ENCODE results near the gene ATRN. TPM values are rescaled to one million over a fixed set of nuclear protein-coding genes. Genes with fewer than 3 reads are reported as not detected.
"Not testable (repeated sequence)": the region's sequence is repeated elsewhere in the genome, so short reads cannot be mapped to it uniquely, and the experiment has no call there.

Gene ATRN
- total RNA-seq, 3 donors from 2014 or later (not counting 1 experiment from before 2014, with no cell fraction given): 16.1 to 21.8 (median 19.3) TPM

DNA sequence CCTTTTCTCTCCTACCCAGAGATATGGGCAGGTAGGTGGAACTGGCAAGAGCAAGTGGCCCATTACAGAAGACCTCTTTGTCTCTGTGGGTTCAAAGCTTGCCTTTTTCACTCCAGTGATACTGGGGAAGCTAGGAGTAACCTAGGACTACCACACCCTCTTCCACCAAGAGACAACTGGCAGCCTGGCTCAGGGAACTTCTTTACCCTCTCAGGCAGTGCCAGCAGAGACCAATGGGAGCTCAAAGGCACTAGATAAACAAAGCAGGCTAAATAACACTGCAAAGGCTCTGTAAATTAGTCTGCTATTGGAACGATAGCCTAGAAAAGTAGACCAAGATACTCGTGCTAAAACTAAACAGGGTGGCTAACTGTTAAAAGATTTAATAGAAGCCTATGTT, 32.1 kb downstream of the ATRN start:
- Mint-ChIP-seq H3K27me3 (ENCODE audit: low read depth in 2 of 2) (no peaks in the 10 kb centered on the region), H3K27ac (no peak overlapping the region), H3K9me3 (no peaks in the 10 kb centered on the region), H3K4me1 (peaks cover 23 to 30% of the 10 kb centered on the region in 2 donors), H3K4me3 (no peak overlapping the region), H3K36me3 (no peaks in the 10 kb centered on the region)
- no peak for ATAC-seq
- H3K27me3 ChIP-seq (ENCODE audit: control insufficient read depth, insufficient read depth, low read length): no peaks in the 10 kb centered on the region
- H3K27ac ChIP-seq (ENCODE audit: low read length): no peak overlapping the region
- intact Hi-C loops (cut with micrococcal nuclease): no loop called here
- H3K4me3 ChIP-seq (ENCODE audit: low read length): no peak overlapping the region
- 100% methylated on average over 1 of the region's 2 CpGs for WGBS (ENCODE audit: insufficient coverage)
- TF ChIP-seq, protein P1, sequence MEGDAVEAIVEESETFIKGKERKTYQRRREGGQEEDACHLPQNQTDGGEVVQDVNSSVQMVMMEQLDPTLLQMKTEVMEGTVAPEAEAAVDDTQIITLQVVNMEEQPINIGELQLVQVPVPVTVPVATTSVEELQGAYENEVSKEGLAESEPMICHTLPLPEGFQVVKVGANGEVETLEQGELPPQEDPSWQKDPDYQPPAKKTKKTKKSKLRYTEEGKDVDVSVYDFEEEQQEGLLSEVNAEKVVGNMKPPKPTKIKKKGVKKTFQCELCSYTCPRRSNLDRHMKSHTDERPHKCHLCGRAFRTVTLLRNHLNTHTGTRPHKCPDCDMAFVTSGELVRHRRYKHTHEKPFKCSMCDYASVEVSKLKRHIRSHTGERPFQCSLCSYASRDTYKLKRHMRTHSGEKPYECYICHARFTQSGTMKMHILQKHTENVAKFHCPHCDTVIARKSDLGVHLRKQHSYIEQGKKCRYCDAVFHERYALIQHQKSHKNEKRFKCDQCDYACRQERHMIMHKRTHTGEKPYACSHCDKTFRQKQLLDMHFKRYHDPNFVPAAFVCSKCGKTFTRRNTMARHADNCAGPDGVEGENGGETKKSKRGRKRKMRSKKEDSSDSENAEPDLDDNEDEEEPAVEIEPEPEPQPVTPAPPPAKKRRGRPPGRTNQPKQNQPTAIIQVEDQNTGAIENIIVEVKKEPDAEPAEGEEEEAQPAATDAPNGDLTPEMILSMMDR (IDR thresholded peaks at IDR 0.05): no peak
- no peaks in the 10 kb centered on the region for H3K4me1 ChIP-seq (ENCODE audit: control insufficient read depth, insufficient read depth, low read length)
- H3K9me3 ChIP-seq (ENCODE audit: control insufficient read depth, insufficient read depth, low read length): no peaks in the 10 kb centered on the region
- no peak for DNase-seq
- no peaks in the 10 kb centered on the region for H3K36me3 ChIP-seq (ENCODE audit: control insufficient read depth, insufficient read depth, low read length)

DNA sequence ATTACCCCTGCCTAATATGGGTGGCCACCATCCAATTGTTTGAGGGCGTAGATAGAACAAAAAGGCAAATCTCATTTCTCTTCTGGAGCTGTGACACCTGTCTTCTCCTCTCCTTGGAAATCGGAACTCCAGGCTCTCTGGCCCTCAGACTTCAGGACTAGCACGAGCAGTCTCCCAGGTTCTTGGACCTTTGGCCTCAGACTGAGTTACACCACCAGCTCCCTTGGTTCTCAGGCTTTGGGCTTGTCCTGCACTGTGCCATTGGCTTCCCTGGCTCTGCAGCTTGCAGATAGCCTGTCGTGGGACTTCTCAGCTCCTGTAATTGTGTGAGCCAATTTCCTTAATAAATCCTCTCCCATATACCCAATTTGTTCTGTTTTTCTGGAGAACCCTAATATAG, 34.3 kb downstream of the ATRN start:
- Mint-ChIP-seq H3K4me1 (peaks cover 23 to 35% of the 10 kb centered on the region in 2 donors), H3K27me3 (ENCODE audit: low read depth in 2 of 2) (no peaks in the 10 kb centered on the region), H3K9me3 (no peaks in the 10 kb centered on the region), H3K36me3 (no peaks in the 10 kb centered on the region), H3K27ac (no peak overlapping the region), H3K4me3 (no peak overlapping the region)
- intact Hi-C loops (cut with micrococcal nuclease): no loop called here
- TF ChIP-seq, protein P1 (IDR thresholded peaks at IDR 0.05): no peak
- Histone ChIP-seq H3K9me3 (ENCODE audit: control insufficient read depth, insufficient read depth, low read length) (no peaks in the 10 kb centered on the region), H3K36me3 (ENCODE audit: control insufficient read depth, insufficient read depth, low read length) (no peaks in the 10 kb centered on the region), H3K4me3 (ENCODE audit: low read length) (no peak overlapping the region), H3K4me1 (ENCODE audit: control insufficient read depth, insufficient read depth, low read length) (no peaks in the 10 kb centered on the region), H3K27ac (ENCODE audit: low read length) (no peak overlapping the region), H3K27me3 (ENCODE audit: control insufficient read depth, insufficient read depth, low read length) (no peaks in the 10 kb centered on the region)
- no peak for ATAC-seq
- DNase-seq: no peak
- WGBS (ENCODE audit: insufficient coverage): 93% methylated on average over 4 of the region's 4 CpGs

DNA sequence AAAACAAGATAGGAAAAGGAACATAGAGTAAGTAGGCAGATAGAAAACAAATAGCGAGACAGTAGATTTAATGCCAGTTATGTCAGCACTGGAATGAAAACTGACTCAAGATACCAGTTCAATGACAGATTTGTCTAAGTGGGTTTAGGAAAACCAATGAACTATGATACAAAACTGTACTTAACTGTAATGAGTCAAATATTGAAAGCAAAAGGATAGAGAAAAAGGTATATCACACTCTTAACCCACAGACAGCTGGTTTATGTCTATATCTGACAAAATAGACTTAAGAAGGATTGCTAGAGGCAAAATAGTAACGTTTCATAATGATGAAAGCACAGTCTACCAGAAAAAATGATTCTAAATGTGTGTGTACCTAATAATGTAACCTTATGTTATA, 38.2 kb downstream of the ATRN start:
- no peaks in the 10 kb centered on the region for H3K4me1 ChIP-seq (ENCODE audit: control insufficient read depth, insufficient read depth, low read length)

DNA sequence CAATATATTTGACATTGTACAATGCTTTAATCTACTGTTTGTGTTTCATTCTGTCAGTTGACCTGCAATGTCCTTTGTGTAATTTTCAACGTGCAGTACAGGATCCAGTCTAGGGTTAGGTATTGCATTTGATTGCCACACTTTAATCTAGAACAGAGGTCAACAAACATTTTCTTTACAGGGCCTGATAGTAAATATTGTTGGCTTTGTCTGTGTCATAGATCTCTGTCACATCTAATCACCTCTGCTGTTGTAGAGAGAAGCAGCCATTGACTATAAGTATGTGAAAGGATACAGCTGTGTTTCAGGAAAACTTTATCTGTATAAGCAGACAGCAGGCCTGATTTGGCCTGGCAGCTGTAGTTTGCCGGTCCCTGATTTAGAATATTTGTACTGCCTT, 39.3 kb downstream of the ATRN start:
- TF ChIP-seq, protein P1 (IDR thresholded peaks at IDR 0.05): no peak
- Mint-ChIP-seq H3K27me3 (ENCODE audit: low read depth in 2 of 2) (no peaks in the 10 kb centered on the region), H3K36me3 (no peaks in the 10 kb centered on the region), H3K4me3 (no peak overlapping the region), H3K4me1 (peaks cover 8% of the 10 kb centered on the region in 2 donors), H3K27ac (no peak overlapping the region), H3K9me3 (peaks cover 0 to 2% of the 10 kb centered on the region in 2 donors)
- Histone ChIP-seq H3K4me1 (ENCODE audit: control insufficient read depth, insufficient read depth, low read length) (no peaks in the 10 kb centered on the region), H3K36me3 (ENCODE audit: control insufficient read depth, insufficient read depth, low read length) (no peaks in the 10 kb centered on the region), H3K4me3 (ENCODE audit: low read length) (no peak overlapping the region), H3K9me3 (ENCODE audit: control insufficient read depth, insufficient read depth, low read length) (no peaks in the 10 kb centered on the region), H3K27ac (ENCODE audit: low read length) (no peak overlapping the region), H3K27me3 (ENCODE audit: control insufficient read depth, insufficient read depth, low read length) (no peaks in the 10 kb centered on the region)
- no peak for ATAC-seq
- 65% methylated on average over 2 of the region's 2 CpGs for WGBS (ENCODE audit: insufficient coverage)
- intact Hi-C loops (cut with micrococcal nuclease): no loop called here
- no peak for DNase-seq

More for the DNA sequence above, 38.2 kb downstream of the ATRN start:
- intact Hi-C loops (cut with micrococcal nuclease): no loop called here
- H3K27me3 ChIP-seq (ENCODE audit: control insufficient read depth, insufficient read depth, low read length): no peaks in the 10 kb centered on the region
- TF ChIP-seq, protein P1 (IDR thresholded peaks at IDR 0.05): no peak
- no peak overlapping the region for H3K27ac ChIP-seq (ENCODE audit: low read length)
- 55% methylated on average over 2 of the region's 2 CpGs for WGBS (ENCODE audit: insufficient coverage)
- Mint-ChIP-seq H3K27ac (no peak overlapping the region), H3K36me3 (no peaks in the 10 kb centered on the region), H3K4me3 (no peak overlapping the region), H3K27me3 (ENCODE audit: low read depth in 2 of 2) (no peaks in the 10 kb centered on the region), H3K9me3 (peaks cover 0 to 2% of the 10 kb centered on the region in 2 donors), H3K4me1 (peaks cover 7 to 9% of the 10 kb centered on the region in 2 donors)
- DNase-seq: no peak
- H3K4me3 ChIP-seq (ENCODE audit: low read length): no peak overlapping the region
- ATAC-seq: no peak
- no peaks in the 10 kb centered on the region for H3K9me3 ChIP-seq (ENCODE audit: control insufficient read depth, insufficient read depth, low read length)
- no peaks in the 10 kb centered on the region for H3K36me3 ChIP-seq (ENCODE audit: control insufficient read depth, insufficient read depth, low read length)

DNA sequence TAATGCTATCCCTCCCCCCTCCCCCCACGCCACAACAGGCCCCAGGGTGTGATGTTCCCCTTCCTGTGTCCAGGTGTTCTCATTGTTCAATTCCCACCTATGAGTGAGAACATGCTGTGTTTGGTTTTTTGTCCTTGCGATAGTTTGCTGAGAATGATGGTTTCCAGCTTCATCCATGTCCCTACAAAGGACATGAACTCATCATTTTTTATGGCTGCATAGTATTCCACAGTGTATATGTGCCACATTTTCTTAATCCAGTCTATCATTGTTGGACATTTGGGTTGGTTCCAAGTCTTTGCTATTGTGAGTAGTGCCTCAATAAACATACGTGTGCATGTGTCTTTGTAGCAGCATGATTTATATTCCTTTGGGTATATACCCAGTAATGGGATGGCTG, 41.4 kb downstream of the ATRN start:
- H3K4me1 ChIP-seq (ENCODE audit: control insufficient read depth, insufficient read depth, low read length); H3K27me3 ChIP-seq (ENCODE audit: control insufficient read depth, insufficient read depth, low read length); H3K27ac Mint-ChIP-seq; H3K27me3 Mint-ChIP-seq (ENCODE audit: low read depth in 2 of 2); H3K27ac ChIP-seq (ENCODE audit: low read length); intact Hi-C loops (cut with micrococcal nuclease); H3K9me3 ChIP-seq (ENCODE audit: control insufficient read depth, insufficient read depth, low read length); H3K4me3 ChIP-seq (ENCODE audit: low read length); H3K36me3 ChIP-seq (ENCODE audit: control insufficient read depth, insufficient read depth, low read length); ATAC-seq; H3K9me3 Mint-ChIP-seq; H3K36me3 Mint-ChIP-seq; H3K4me3 Mint-ChIP-seq; DNase-seq: not testable (repeated sequence)
- WGBS (ENCODE audit: insufficient coverage): no CpG with 5 or more reads among the region's 3 CpGs
- H3K4me1 Mint-ChIP-seq: peaks cover 6 to 11% of the 10 kb centered on the region in 2 donors
